OCI-LY1 (cell line): ENCODE measurements around the gene CAMLG.

Experiments
- H2AFZ ChIP-seq: fragments of 200-600 bp; sonication (generic), shearing (Covaris generic); 2 replicates; pipeline ENCODE4 v1.6.0; 2014; ENCODE audit warnings: antibody characterized with exemption, mild to moderate bottlenecking, low read length
- H3F3A ChIP-seq: fragments of 200-600 bp; sonication (generic), shearing (Covaris generic); 2 replicates; pipeline ENCODE4 v1.6.0; 2014; ENCODE audit warnings: mild to moderate bottlenecking, antibody characterized with exemption, low read length, moderate library complexity; ENCODE audit not compliant: insufficient read depth
- H3K27ac ChIP-seq: fragments of 200-600 bp; sonication (generic); 2 replicates; pipeline ENCODE4 v1.5.1; 2014; ENCODE audit warnings: low read length, mixed run types, mild to moderate bottlenecking, low read depth; ENCODE audit not compliant: poor library complexity, severe bottlenecking
- H3K27me3 ChIP-seq: fragments of 200-600 bp; sonication (generic); 2 replicates; pipeline ENCODE4 v1.6.0; 2014; ENCODE audit warnings: antibody characterized with exemption, mild to moderate bottlenecking, low read length, moderate library complexity; ENCODE audit not compliant: insufficient read depth
- H3K36me3 ChIP-seq: fragments of 200-600 bp; sonication (generic); 2 replicates; pipeline ENCODE4 v1.6.1; 2014; ENCODE audit warnings: mild to moderate bottlenecking, antibody characterized with exemption, low read length, moderate library complexity, mixed read lengths; ENCODE audit not compliant: insufficient read depth
- H3K4me1 ChIP-seq: fragments of 200-600 bp; sonication (generic); 2 replicates; pipeline ENCODE4 v1.5.1; 2014; ENCODE audit warnings: mild to moderate bottlenecking, low read length, moderate library complexity; ENCODE audit not compliant: insufficient read depth, severe bottlenecking
- H3K4me2 ChIP-seq: fragments of 200-600 bp; sonication (generic), shearing (Covaris generic); 2 replicates; pipeline ENCODE4 v1.6.1; 2014; ENCODE audit warnings: low read length
- H3K4me3 ChIP-seq: fragments of 200-600 bp; sonication (generic); 2 replicates; pipeline ENCODE4 v1.5.1; 2014; ENCODE audit warnings: low read length, low read depth, mild to moderate bottlenecking, mixed read lengths; ENCODE audit not compliant: poor library complexity, severe bottlenecking
- H3K79me2 ChIP-seq: fragments of 200-600 bp; shearing (Covaris generic); 2 replicates; pipeline ENCODE4 v1.6.1; 2016; ENCODE audit warnings: mixed run types, low read length, mixed read lengths; ENCODE audit not compliant: insufficient read depth
- H3K9ac ChIP-seq: fragments of 200-600 bp; sonication (generic), shearing (Covaris generic); 2 replicates; pipeline ENCODE4 v1.6.1; 2014; ENCODE audit warnings: mild to moderate bottlenecking, low read length, mixed read lengths
- H3K9me2 ChIP-seq: fragments of 200-600 bp; sonication (generic), shearing (Covaris generic); 2 replicates; pipeline ENCODE4 v1.6.1; 2014; ENCODE audit warnings: low read depth, mild to moderate bottlenecking, low read length, mixed read lengths
- H3K9me3 ChIP-seq: fragments of 200-600 bp; shearing (Covaris generic); 2 replicates; pipeline ENCODE4 v1.6.1; 2014; ENCODE audit warnings: low read length, mixed read lengths
- H4K20me1 ChIP-seq: fragments of 200-600 bp; sonication (generic), shearing (Covaris generic); 2 replicates; pipeline ENCODE4 v1.6.0; 2016; ENCODE audit warnings: mild to moderate bottlenecking, low read length; ENCODE audit not compliant: insufficient read depth
- CTCF ChIP-seq: fragments of 200-600 bp; sonication (generic), shearing (Covaris generic); IDR thresholded peaks from 2 replicates; pipeline ENCODE4 v1.5.1; 2017; ENCODE audit warnings: mild to moderate bottlenecking, antibody characterized with exemption, low read length, moderate library complexity, mixed read lengths
- EZH2 ChIP-seq: fragments of 200-600 bp; sonication (generic), shearing (Covaris generic); IDR thresholded peaks from 2 replicates; pipeline ENCODE4 v1.8.0; 2017; ENCODE audit warnings: borderline replicate concordance, mixed run types, mild to moderate bottlenecking, antibody characterized with exemption, low read length, moderate library complexity, mixed read lengths

The CAMLG gene

GRCh38 chr5:134794082-134794481, 55.7 kb downstream of the CAMLG start:
- H3K36me3 ChIP-seq = peaks cover 93% of the 10 kb centered on the region
- TF ChIP-seq EZH2 (no peak), CTCF (no peak)

GRCh38 chr5:134794819-134795218, 56.5 kb downstream of the CAMLG start:
- Histone ChIP-seq H3K4me2 (no peak overlapping the region), H3K4me3 (no peak overlapping the region), H4K20me1 (no peaks in the 10 kb centered on the region), H3K9me2 (no peaks in the 10 kb centered on the region), H3K79me2 (no peaks in the 10 kb centered on the region), H3K27me3 (no peaks in the 10 kb centered on the region), H3K9ac (no peak overlapping the region), H2AFZ (no peak overlapping the region), H3K27ac (no peak overlapping the region), H3K9me3 (no peaks in the 10 kb centered on the region), H3K4me1 (no peaks in the 10 kb centered on the region), H3K36me3 (peaks cover 91% of the 10 kb centered on the region), H3F3A (no peaks in the 10 kb centered on the region)
- TF ChIP-seq CTCF (no peak), EZH2 (no peak)

More at GRCh38 chr5:134794082-134794481, 55.7 kb downstream of the CAMLG start:
- Histone ChIP-seq H3K9me2 (no peaks in the 10 kb centered on the region), H2AFZ (no peak overlapping the region), H3F3A (no peaks in the 10 kb centered on the region), H3K27ac (no peak overlapping the region), H3K79me2 (no peaks in the 10 kb centered on the region), H3K9ac (no peak overlapping the region), H3K4me3 (no peak overlapping the region), H3K27me3 (no peaks in the 10 kb centered on the region), H3K4me1 (no peaks in the 10 kb centered on the region), H3K4me2 (no peak overlapping the region), H3K9me3 (no peaks in the 10 kb centered on the region), H4K20me1 (no peaks in the 10 kb centered on the region)

- no peaks in the 10 kb centered on the region for H3K27me3 ChIP-seq
- no peaks in the 10 kb centered on the region for H3K4me1 ChIP-seq
- TF ChIP-seq EZH2 = no peak
- TF ChIP-seq CTCF = no peak
- no peak overlapping the region for H2AFZ ChIP-seq
- no peak overlapping the region for H3K27ac ChIP-seq
- H4K20me1 ChIP-seq = no peaks in the 10 kb centered on the region
- H3K36me3 ChIP-seq = peaks cover 85% of the 10 kb centered on the region
- no peaks in the 10 kb centered on the region for H3K9me3 ChIP-seq
- no peaks in the 10 kb centered on the region for H3K9me2 ChIP-seq
- no peaks in the 10 kb centered on the region for H3K79me2 ChIP-seq
- 0 out of 2 replicates have a peak, but pooled peaks cover 3% of the 10 kb centered on the region for H3F3A ChIP-seq
- H3K4me3 ChIP-seq = no peak overlapping the region
- no peak overlapping the region for H3K9ac ChIP-seq
- no peak overlapping the region for H3K4me2 ChIP-seq
Measured at GRCh38 chr5:134798468-134798867, 60.1 kb downstream of the CAMLG start.
